ENCODE data around the gene CELSR3. TPM values are rescaled to one million over a fixed set of nuclear protein-coding genes. Genes with fewer than 3 reads are reported as not detected.

Gene CELSR3
- total RNA-seq, 1 experiment from 2014 or later = 35.4 TPM

DNA sequence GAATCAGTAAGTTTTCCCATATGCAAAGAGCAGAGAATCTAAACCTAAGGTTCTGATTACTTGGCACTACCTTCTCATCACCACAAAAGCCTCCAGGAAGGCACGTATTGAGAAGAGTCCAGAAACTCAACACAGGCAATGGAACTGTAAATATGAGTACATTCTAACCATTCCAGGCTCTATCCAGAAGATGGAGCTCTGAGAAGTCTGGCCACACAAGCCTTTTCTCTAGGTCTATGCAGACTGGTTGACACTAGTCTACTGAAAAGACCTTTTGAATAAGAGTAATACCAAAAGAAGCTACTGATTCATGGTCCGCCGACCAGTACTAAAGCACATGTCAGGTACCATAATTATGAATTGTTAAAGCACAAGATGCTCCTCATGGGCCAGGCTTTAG lies 35.3 kb upstream of the CELSR3 start:
- Mint-ChIP-seq H3K4me1 (ENCODE audit: low read depth, unreplicated experiment) (peaks cover 16% of the 10 kb centered on the region), H3K36me3 (ENCODE audit: insufficient read depth, unreplicated experiment) (peaks cover 78% of the 10 kb centered on the region), H3K9me3 (ENCODE audit: unreplicated experiment) (no peaks in the 10 kb centered on the region), H3K27me3 (ENCODE audit: insufficient read depth, unreplicated experiment) (no peaks in the 10 kb centered on the region), H3K27ac (ENCODE audit: unreplicated experiment) (no peak overlapping the region), H3K4me3 (ENCODE audit: unreplicated experiment) (no peak overlapping the region)
- BruUV-seq (replicated peaks) = no TSS peak
- Histone ChIP-seq H3K4me3 (ENCODE audit: low read depth, low read length) (no peak overlapping the region), H3K9me3 (no peaks in the 10 kb centered on the region), H3K4me1 (0 out of 2 replicates have a peak, but pooled peaks cover 5% of the 10 kb centered on the region), H3K36me3 (ENCODE audit: control insufficient read depth, insufficient read depth, low read length) (peaks cover 6% of the 10 kb centered on the region; the same call in 1 of the 2 replicates), H3K27me3 (replicated peaks; ENCODE audit: control insufficient read depth, insufficient read depth, low read length) (no peaks in the 10 kb centered on the region)
- intact Hi-C loops (cut with micrococcal nuclease; ENCODE audit: unreplicated experiment) = no loop called here
- TF ChIP-seq, protein P1, sequence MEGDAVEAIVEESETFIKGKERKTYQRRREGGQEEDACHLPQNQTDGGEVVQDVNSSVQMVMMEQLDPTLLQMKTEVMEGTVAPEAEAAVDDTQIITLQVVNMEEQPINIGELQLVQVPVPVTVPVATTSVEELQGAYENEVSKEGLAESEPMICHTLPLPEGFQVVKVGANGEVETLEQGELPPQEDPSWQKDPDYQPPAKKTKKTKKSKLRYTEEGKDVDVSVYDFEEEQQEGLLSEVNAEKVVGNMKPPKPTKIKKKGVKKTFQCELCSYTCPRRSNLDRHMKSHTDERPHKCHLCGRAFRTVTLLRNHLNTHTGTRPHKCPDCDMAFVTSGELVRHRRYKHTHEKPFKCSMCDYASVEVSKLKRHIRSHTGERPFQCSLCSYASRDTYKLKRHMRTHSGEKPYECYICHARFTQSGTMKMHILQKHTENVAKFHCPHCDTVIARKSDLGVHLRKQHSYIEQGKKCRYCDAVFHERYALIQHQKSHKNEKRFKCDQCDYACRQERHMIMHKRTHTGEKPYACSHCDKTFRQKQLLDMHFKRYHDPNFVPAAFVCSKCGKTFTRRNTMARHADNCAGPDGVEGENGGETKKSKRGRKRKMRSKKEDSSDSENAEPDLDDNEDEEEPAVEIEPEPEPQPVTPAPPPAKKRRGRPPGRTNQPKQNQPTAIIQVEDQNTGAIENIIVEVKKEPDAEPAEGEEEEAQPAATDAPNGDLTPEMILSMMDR (IDR thresholded peaks at IDR 0.05; ENCODE audit: insufficient read depth in 1 of 2, low read depth in 1 of 2, low read length in 1 of 2, severe bottlenecking in 1 of 2, unreplicated experiment in 1 of 2) = no peak
- ChIA-PET CTCF (interaction anchor here (0.9 to 1.5 kb wide), 4 partner anchors 11 to 254 kb away, joined by 3 to 5 read pairs (median 4); no protein-coding TSS in a partner anchor), POLR2A (no interaction called here)
- no peak for DNase-seq

DNA sequence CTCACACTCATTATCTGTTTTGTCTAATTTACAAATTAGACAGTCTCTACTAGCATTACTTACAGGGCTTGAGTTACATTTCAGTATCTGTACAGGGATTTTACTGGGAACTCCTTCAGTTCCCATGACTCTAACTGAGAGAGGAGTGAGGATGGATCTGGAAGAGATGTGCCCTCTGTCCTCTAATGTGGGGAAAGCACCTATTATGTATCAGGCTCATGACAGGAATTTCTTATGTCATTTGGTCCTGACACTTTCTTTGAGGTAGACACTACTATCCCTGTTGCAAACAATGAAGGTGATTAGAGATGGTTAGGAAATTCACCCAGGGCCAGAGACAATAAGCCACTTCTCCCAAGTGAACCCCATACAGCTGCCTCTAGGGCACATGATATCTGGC lies 33.9 kb upstream of the CELSR3 start:
- ChIA-PET POLR2A (no interaction called here), CTCF (interaction anchor here (1.2 kb wide), 1 partner anchor 69 kb away, joined by 3 read pairs; no protein-coding TSS in a partner anchor)
- peaks cover 7% of the 10 kb centered on the region; the same call in 1 of the 2 replicates for H3K36me3 ChIP-seq (ENCODE audit: control insufficient read depth, insufficient read depth, low read length)
- Mint-ChIP-seq H3K36me3 (ENCODE audit: insufficient read depth, unreplicated experiment) (peaks cover 81% of the 10 kb centered on the region), H3K4me1 (ENCODE audit: low read depth, unreplicated experiment) (peaks cover 7% of the 10 kb centered on the region), H3K4me3 (ENCODE audit: unreplicated experiment) (no peak overlapping the region), H3K27ac (ENCODE audit: unreplicated experiment) (no peak overlapping the region), H3K27me3 (ENCODE audit: insufficient read depth, unreplicated experiment) (no peaks in the 10 kb centered on the region), H3K9me3 (ENCODE audit: unreplicated experiment) (no peaks in the 10 kb centered on the region)
- no TSS peak for BruUV-seq (replicated peaks)
- no peaks in the 10 kb centered on the region for H3K27me3 ChIP-seq (replicated peaks; ENCODE audit: control insufficient read depth, insufficient read depth, low read length)
- 0 out of 2 replicates have a peak, but pooled peaks cover 5% of the 10 kb centered on the region for H3K4me1 ChIP-seq
- no peak overlapping the region for H3K4me3 ChIP-seq (ENCODE audit: low read depth, low read length)
- DNase-seq = no peak
- intact Hi-C loops (cut with micrococcal nuclease; ENCODE audit: unreplicated experiment) = no loop called here
- no peaks in the 10 kb centered on the region for H3K9me3 ChIP-seq
- TF ChIP-seq, protein P1 (IDR thresholded peaks at IDR 0.05; ENCODE audit: insufficient read depth in 1 of 2, low read depth in 1 of 2, low read length in 1 of 2, severe bottlenecking in 1 of 2, unreplicated experiment in 1 of 2) = no peak

DNA sequence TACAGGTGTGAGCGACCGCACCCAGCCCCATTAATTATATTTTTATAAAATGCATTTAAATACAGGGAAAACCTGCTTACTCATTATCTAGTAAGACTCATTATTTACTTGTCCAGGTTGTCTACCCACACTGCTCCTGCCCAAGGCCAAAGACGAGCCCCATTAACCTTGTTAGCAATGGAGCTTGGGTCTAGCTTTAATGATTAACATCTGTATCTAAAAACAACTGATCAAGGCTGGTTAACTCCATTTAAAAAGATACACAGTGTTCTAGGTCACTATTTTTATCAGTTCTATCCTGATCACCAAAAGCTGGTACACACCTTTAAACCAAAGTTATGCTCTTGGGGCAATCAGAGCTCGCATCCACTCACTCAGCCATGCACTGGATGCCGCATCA lies 33.5 kb upstream of the CELSR3 start:
- H3K9me3 ChIP-seq = no peaks in the 10 kb centered on the region
- Mint-ChIP-seq H3K4me3 (ENCODE audit: unreplicated experiment) (no peak overlapping the region), H3K27me3 (ENCODE audit: insufficient read depth, unreplicated experiment) (no peaks in the 10 kb centered on the region), H3K9me3 (ENCODE audit: unreplicated experiment) (no peaks in the 10 kb centered on the region), H3K27ac (ENCODE audit: unreplicated experiment) (no peak overlapping the region), H3K4me1 (ENCODE audit: low read depth, unreplicated experiment) (peaks cover 7% of the 10 kb centered on the region), H3K36me3 (ENCODE audit: insufficient read depth, unreplicated experiment) (peaks cover 82% of the 10 kb centered on the region)
- intact Hi-C loops (cut with micrococcal nuclease; ENCODE audit: unreplicated experiment) = no loop called here
- CTCF ChIA-PET = interaction anchor here (1.2 kb wide), 1 partner anchor 69 kb away, joined by 3 read pairs; no protein-coding TSS in a partner anchor
- H3K36me3 ChIP-seq (ENCODE audit: control insufficient read depth, insufficient read depth, low read length) = peaks cover 7% of the 10 kb centered on the region; the same call in 1 of the 2 replicates
- DNase-seq = no peak
- TF ChIP-seq, protein P1 (IDR thresholded peaks at IDR 0.05; ENCODE audit: insufficient read depth in 1 of 2, low read depth in 1 of 2, low read length in 1 of 2, severe bottlenecking in 1 of 2, unreplicated experiment in 1 of 2) = no peak
- POLR2A ChIA-PET = no interaction called here
- no peak overlapping the region for H3K4me3 ChIP-seq (ENCODE audit: low read depth, low read length)
- no peaks in the 10 kb centered on the region for H3K27me3 ChIP-seq (replicated peaks; ENCODE audit: control insufficient read depth, insufficient read depth, low read length)
- H3K4me1 ChIP-seq = 0 out of 2 replicates have a peak, but pooled peaks cover 5% of the 10 kb centered on the region
- no TSS peak for BruUV-seq (replicated peaks)

Data from Caco-2 (cell line).